GM12873 (cell line): ENCODE results near the gene PLA2G4E.

Source experiments
- TF ChIP-seq, protein P1 (sequence below): IDR thresholded peaks from 2 replicates; pipeline ENCODE4 v1.5.1; 2012; ENCODE audit warnings: low read depth, mild to moderate bottlenecking, moderate library complexity, low read length, control low read depth; ENCODE audit not compliant: insufficient read depth; ENCODE audit errors: missing control alignments

The PLA2G4E gene

DNA sequence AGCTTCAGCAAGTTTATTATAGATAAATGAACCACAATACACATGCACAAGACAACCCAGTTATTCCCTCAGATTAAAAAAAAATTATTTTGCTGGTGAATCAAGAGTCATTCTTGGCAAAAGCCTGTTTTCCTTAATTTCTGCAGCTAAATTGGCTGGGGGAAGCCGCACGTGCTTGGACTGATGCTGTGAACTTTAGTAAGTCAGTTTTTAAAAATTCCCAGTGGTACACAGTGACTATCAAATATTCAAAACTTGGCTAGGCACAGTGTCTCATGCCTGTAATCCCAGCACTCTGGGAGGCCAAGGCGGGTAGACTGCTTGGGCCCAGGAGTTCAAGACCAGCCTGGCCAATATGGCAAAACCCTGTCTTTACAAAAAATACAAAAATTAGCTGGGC lies 72.4 kb downstream of the PLA2G4E start:
- TF ChIP-seq, protein P1, sequence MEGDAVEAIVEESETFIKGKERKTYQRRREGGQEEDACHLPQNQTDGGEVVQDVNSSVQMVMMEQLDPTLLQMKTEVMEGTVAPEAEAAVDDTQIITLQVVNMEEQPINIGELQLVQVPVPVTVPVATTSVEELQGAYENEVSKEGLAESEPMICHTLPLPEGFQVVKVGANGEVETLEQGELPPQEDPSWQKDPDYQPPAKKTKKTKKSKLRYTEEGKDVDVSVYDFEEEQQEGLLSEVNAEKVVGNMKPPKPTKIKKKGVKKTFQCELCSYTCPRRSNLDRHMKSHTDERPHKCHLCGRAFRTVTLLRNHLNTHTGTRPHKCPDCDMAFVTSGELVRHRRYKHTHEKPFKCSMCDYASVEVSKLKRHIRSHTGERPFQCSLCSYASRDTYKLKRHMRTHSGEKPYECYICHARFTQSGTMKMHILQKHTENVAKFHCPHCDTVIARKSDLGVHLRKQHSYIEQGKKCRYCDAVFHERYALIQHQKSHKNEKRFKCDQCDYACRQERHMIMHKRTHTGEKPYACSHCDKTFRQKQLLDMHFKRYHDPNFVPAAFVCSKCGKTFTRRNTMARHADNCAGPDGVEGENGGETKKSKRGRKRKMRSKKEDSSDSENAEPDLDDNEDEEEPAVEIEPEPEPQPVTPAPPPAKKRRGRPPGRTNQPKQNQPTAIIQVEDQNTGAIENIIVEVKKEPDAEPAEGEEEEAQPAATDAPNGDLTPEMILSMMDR = no peak

DNA sequence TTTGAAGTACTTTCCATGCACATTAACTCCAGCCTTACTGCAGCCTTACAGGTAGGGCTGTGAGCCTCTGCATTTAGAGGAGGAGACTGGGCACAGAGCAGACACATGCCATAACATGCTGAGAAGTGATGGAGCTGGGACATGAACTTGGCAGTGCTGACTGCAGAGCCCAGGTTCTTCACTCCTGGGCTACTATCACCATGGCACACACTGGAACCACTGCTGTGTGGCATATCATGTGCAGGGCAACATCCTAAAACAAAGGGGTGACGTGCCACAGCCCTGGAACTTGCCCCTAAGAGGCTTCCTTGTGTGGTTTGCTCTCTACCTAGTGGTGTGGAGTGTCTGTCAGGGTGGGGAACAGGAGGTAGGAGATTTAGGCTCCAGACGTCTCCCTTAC lies 73.9 kb downstream of the PLA2G4E start:
- TF ChIP-seq, protein P1 = no peak

DNA sequence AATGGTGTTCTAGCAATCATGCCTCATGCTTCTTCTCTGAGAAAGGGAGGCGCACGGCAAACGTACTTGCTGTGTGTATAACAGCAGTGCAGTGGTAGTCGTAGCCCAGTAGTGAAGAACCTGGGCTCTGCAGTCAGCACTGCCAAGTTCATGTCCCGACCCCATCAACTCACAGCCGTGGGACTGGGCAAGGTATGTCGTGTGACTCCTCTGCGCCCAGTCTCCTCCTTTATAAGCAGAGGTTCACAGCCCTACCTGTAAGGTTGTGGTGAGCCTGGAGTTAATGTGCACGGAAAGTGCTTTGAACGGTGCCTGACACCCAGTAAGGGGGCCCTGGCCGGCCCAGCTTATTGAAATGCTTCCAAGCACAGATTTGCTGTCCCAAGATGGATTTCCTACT lies 75.1 kb downstream of the PLA2G4E start:
- TF ChIP-seq, protein P1 = no peak

DNA sequence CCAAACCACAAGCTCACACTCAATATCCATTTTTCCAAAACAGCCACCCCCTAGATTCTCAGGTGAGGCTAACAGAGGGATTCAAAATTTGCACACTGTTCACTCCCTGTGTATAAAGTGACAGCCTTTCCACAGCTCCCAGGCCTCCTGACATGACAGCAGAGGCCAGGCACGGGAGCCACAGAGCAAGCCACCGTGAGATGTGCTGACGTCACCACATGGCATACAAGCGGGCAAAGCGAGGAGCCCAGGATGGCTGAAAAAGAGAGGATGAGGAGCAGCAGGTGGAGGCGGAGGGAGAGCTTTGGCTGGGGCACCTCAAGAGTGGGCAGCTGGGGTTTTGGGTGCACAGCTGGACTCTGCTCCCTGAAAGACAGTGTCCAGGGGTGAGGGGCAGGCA lies 75.6 kb downstream of the PLA2G4E start:
- TF ChIP-seq, protein P1 = no peak

DNA sequence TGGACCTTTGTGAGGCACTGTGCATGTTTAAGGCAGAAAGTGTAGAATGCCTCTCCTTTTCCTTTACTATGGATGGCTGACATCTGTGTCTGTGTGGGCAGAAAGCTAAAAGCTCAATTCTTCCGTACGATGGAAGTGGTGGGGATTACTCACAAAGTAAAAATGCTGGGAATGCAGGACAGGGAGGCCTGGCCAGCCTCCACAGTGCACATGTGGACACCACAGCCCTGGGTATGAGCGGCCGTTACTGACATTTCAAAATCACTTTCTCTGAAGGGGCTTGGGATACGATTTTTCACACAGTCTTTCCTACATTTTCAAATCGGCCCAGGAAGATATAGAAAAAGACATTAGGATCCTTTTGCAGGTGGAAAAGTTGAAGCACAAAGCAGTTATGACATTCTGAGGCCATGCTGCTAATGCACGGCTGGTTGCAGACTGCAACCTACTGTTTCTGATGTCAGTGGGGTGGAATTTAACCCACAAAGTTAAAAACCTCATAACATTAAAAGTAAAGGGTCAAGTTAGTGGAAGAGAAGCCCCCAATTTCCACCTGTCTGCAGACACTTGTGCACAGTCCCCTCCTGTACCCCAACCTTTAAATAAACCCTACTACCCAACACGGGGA lies 76.4 kb downstream of the PLA2G4E start:
- TF ChIP-seq, protein P1 = no peak

DNA sequence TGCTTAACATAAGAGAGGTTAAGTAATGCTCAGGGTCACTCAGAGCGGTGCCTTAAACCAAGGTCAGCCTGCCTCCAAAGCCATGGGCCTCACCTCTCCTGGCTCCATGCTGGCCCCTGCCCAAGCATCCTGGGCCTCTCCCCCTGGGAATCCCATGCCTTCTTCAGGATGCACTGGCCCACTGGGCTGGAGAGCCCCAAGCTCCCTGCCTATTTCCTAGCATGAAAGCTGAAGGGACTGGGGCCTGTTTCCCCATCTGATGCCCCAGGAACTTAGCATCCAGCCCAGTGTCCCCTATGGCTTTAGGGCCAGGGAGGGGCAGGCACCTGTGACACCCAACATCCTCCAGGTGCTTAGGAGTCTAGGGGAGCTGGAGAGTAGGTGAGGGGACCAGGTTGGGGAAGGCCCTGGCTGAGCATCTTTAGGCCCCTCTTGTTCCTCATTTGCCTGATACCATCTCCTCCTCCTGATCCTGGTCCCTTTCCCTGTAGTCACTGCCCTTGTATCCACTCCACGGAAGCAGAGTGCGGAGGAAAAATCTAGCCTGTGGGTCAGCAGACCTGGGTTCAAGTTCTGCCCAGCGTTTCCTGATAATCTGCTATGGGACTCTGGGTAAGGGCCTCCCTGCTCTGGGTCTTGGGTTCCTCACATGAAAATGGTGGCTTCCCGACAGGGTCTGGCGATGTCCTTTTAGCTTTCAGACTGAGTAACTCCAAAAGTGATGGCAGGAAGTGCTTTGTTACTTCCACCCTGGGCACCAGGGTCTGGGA lies 77.1 kb downstream of the PLA2G4E start:
- TF ChIP-seq, protein P1 = no peak

DNA sequence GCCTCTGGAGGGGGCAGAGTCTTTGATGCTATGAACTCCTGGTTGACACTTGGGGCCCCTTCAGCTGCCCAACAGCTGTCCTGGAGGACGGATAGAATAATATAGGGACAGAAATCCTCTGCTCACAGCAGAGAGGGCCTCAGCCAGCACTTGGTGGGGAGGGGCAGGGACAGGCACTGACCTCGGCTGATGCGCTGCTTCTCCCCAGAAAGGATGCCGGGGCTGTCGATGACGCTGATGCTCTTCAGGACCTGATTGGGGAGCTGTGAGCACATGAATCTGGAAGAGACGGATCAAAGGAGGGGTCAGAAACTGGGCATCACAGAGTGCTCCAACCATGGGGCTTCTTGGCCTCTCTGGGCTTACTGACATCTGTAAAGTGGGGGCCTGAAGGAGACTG lies 78.0 kb downstream of the PLA2G4E start:
- TF ChIP-seq, protein P1 = no peak
